ENCODE measurements around the gene XCL1. TPM values are rescaled to one million over a fixed set of nuclear protein-coding genes. Genes with fewer than 3 reads are reported as not detected.

Gene XCL1
- total RNA-seq, 1 experiment from 2014 or later: 0.26 TPM

DNA sequence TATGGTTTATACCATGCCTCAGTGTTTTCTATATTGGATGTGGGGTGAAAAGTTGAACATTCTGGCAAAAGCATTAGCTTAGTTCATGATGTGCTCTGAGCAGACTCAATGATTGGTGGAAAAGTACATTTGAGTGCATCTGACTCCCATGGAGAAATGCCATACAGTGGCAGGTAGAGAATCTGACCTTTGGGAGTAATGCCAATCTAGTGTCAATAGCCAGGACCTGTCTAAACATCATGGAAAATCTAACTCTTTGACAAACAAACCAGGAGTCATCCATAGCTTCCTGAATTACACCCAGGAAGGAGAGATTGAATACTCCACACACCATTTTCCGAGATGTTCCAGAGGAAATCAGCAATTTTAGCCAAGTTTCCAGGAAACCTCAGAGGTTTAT is 51.0 kb downstream of the XCL1 start:
- no peak for DNase-seq
- Histone ChIP-seq H2BK5ac (ENCODE audit: insufficient read length, low read length) (no peak overlapping the region), H4K5ac (ENCODE audit: insufficient read length, low read depth, low read length) (no peak overlapping the region), H4K91ac (ENCODE audit: insufficient read length, low read depth, low read length) (no peak overlapping the region), H3K79me1 (ENCODE audit: insufficient read depth, low read depth, low read length, poor library complexity, severe bottlenecking) (no peaks in the 10 kb centered on the region), H2AFZ (ENCODE audit: low read length) (no peak overlapping the region), H2AK5ac (ENCODE audit: insufficient read length, low read length) (no peak overlapping the region), H3K4me2 (ENCODE audit: insufficient read depth, insufficient read length, low read length) (no peak overlapping the region), H3T11ph (ENCODE audit: low read length) (no peak overlapping the region), H3K27me3 (ENCODE audit: insufficient read depth, low read length) (no peaks in the 10 kb centered on the region), H3K9ac (ENCODE audit: extremely low read depth, insufficient read length, low read length) (no peak overlapping the region), H4K8ac (replicated peaks; ENCODE audit: insufficient read length, low read depth, low read length) (no peak overlapping the region), H3K23ac (ENCODE audit: insufficient read length, low read depth, low read length) (no peak overlapping the region), H3K4ac (ENCODE audit: low read depth, low read length) (no peak overlapping the region), H3K14ac (ENCODE audit: insufficient read depth, low read length) (no peak overlapping the region), H2BK120ac (ENCODE audit: low read depth, low read length, poor library complexity, severe bottlenecking) (no peak overlapping the region), H3K9me3 (ENCODE audit: control insufficient read depth, low read depth, low read length) (no peaks in the 10 kb centered on the region), H3K79me2 (ENCODE audit: insufficient read depth, low read length) (no peaks in the 10 kb centered on the region), H3K4me1 (ENCODE audit: insufficient read depth, low read length) (no peaks in the 10 kb centered on the region), H4K20me1 (ENCODE audit: control insufficient read depth, insufficient read depth, insufficient read length) (no peaks in the 10 kb centered on the region), H3K18ac (ENCODE audit: insufficient read length, low read depth, low read length) (no peak overlapping the region), H3K23me2 (ENCODE audit: insufficient read length, low read depth, low read length, poor library complexity, severe bottlenecking) (no peaks in the 10 kb centered on the region), H2BK12ac (ENCODE audit: insufficient read length, low read depth, low read length) (no peak overlapping the region), H3K27ac (ENCODE audit: insufficient read length, low read depth, low read length) (no peak overlapping the region), H2BK20ac (ENCODE audit: low read depth, low read length, poor library complexity, severe bottlenecking) (no peak overlapping the region), H3K56ac (ENCODE audit: insufficient read length, low read depth, low read length) (no peak overlapping the region), H2BK15ac (ENCODE audit: low read depth, low read length) (no peak overlapping the region)
- Mint-ChIP-seq H3K36me3 (ENCODE audit: insufficient read depth in 1 of 3, low read depth in 3 of 3) (no peaks in the 10 kb centered on the region), H3K4me1 (peaks cover 2 to 3% of the 10 kb centered on the region in 2 experiments; a peak in 3 of 4 replicates), H3K27ac (no peak overlapping the region), H3K9me3 (no peaks in the 10 kb centered on the region), H3K4me3 (no peak overlapping the region), H3K27me3 (ENCODE audit: low read depth) (no peaks in the 10 kb centered on the region; the same call in 1 of the 2 replicates)
- TF ChIP-seq, protein P1, sequence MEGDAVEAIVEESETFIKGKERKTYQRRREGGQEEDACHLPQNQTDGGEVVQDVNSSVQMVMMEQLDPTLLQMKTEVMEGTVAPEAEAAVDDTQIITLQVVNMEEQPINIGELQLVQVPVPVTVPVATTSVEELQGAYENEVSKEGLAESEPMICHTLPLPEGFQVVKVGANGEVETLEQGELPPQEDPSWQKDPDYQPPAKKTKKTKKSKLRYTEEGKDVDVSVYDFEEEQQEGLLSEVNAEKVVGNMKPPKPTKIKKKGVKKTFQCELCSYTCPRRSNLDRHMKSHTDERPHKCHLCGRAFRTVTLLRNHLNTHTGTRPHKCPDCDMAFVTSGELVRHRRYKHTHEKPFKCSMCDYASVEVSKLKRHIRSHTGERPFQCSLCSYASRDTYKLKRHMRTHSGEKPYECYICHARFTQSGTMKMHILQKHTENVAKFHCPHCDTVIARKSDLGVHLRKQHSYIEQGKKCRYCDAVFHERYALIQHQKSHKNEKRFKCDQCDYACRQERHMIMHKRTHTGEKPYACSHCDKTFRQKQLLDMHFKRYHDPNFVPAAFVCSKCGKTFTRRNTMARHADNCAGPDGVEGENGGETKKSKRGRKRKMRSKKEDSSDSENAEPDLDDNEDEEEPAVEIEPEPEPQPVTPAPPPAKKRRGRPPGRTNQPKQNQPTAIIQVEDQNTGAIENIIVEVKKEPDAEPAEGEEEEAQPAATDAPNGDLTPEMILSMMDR (conservative IDR thresholded peaks at IDR 0.05): no peak
- no CpG with 5 or more reads among the region's 1 CpG for WGBS (ENCODE audit: extremely low coverage, insufficient read length, low lambda C conversion rate)
